Left renal cortex interstitium (tissue), 4 donors: Measurements from ENCODE around the gene SLX1A. TPM values are rescaled to one million over a fixed set of nuclear protein-coding genes. Genes with fewer than 3 reads are reported as not detected.
"Not testable (repeated sequence)": the region's sequence is repeated elsewhere in the genome, so short reads cannot be mapped to it uniquely, and the experiment has no call there.

Experiments used
- DNase-seq, 4 donors: peaks; one replicate each; pipeline ENCODE4 v3.0.0-alpha.2; 2013; ENCODE audit warnings: low read depth in 4 of 4, low spot score in 2 of 4, missing footprints in 1 of 4
- polyA plus RNA-seq, 4 donors: library from polyadenylated mRNA; unstranded; fragments of 120-200 nt; gene quantifications; one replicate each; pipeline ENCODE4 v1.2.1, GENCODE V29; 2013; ENCODE audit not compliant: insufficient read length in 4 of 4

The SLX1A gene
- polyA plus RNA-seq, 4 donors, result 16.4 to 38.3 (median 30.9) TPM

DNA sequence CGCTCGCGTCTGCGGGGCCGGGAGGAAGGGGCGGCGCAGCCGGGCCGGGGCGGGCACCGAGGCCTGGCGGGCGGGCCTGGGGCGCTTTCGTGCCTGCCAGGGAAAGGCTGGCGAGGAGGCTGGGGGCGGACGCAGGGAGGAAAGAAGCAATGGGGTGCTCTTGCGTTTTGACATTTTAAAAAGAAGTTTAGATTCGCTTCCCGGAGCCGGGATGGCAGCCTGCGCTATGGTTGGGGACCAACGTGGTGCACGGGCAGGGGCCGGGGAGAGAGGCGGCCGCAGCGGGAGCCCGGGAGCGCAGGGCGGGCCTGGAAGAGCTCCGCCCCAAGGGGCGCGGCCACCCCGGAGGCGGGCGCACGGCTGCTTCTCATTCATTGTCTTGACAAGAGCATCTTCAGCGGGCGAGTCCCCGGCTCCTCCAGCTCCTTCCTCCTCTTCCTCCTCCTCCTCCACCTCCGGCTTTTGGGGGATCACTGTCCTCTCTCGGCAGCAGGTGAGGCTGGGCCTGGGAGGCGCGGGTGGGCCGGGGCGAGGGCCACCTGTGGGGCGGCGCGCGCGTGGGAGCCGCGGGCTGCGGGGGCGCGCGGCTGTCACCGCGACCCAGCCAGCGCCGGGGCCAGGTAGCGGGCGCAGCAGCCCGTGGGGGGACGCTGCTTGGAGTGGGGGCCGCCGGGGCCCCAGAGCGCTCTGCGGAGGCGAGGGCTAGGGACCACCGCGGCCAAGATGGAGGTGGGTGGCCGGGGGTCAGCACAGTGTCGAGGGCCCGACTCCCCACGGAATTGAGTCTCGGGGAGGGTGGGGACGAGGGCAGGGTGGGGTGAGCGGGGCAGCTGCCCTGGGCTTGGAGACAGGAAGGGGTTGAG, 10.2 kb upstream of the SLX1A start, which contains the start of gene CORO1A:
CORO1A (plus strand) TSS at position 370 of the 863 bp plus-strand sequence. CDS start 1,608 bp downstream, outside the sequence.
- peak; percentile 37 to 63 (median 56) for DNase-seq

DNA sequence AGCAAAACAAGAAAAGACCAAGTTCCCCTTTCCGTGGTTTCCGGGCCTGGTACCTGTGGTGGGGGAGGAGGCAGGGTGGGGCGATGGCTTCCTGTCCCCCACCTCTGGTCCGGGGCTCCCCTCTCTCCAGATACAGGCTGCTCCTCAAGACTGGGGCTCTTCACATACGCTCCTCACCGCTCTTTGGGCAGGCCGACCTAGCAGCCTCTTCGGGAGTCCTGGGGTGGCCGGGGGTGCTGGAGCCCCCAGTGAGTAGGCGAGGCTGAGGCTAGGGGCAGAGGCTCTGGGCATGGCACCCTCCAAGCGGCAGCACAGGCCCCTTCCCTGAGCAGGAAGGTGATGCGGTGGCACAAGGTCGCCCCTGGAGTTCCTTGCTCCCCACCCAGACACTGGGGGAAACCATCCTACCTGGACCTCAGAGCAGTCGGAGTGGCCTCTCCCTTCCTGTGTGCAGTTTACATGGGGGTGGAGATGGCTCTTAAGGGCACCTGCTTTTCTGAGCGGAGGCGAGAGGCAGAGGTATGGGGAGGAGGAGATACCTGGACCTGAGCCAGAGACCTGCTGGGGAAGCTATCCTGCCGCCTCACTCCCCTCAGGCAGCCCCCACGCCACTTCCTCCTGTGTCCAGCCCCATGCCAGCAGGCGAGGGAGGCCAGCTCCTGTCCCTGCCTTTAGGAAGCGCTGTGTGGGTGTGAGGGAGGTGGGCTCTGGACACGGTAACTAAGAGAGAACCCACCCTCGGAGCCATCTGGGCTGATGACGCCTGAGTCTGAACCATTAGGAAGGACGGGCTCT, 9.4 kb upstream of the SLX1A start:
- no peak for DNase-seq

DNA sequence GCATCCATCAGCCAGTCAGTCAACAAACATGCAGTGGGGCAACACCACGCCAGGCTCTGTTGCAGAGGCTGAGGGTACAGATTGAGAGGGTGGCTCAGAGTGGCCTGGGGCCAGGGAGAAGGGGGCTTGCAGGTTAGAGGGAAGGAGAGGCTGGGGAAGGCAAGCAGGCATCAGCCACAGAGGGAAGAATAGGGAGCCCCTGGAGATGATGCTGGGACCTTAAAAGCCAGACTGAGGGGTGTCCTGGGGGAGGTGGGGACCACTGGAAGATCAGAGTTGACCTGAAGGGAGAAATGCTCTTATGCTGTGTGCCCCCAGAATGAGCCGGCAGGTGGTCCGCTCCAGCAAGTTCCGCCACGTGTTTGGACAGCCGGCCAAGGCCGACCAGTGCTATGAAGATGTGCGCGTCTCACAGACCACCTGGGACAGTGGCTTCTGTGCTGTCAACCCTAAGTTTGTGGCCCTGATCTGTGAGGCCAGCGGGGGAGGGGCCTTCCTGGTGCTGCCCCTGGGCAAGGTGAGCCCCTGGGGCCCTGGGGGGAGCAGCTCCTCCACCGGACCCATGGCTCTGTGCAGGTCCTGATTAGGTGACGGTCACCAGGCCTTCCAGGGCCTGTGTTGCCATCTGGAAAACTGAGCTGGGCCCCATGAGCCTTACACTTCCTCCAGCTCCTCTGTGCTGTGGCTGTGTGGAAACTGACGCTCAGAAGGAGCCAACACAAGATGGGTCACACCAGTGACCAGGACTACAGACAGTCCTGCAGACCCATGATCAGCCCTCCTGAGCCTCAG, 8.6 kb upstream of the SLX1A start:
- DNase-seq, result no peak

DNA sequence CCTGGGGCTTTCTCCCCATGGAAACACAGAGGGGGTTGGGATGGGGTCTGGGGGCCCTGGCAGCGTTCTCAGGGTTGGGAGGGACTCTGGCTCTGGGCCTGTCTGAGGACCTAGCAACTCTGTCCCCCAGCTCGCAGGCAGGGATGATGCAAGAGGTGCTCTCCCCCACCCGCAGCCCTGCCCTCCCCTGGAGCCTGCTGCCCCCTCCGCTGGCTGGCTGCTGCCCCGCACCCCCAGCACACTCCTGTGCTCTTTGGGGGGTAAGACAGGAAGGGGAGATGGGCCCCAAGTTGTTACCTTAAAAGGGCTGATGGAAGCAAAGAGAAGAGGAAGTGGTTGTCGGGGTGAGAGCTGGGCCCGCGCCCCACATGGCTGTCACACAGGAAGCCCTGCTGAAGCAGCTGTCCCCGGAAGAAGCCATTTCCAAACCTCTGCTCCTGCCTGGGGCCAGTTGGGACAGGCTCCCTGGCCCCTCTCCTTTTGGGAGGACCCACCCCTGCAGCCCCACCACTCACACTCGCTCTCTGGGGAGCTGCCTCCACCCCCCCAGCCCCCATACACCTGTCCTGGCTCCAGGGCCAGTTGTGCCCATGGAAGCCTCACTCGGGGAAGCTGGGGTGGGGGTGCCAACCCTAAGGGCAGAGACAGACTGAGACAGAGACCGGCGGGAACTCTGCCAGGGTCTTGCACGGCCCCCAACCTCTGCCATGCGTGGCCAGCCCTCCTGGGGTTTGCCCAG, 7.8 kb upstream of the SLX1A start:
- DNase-seq, result no peak

DNA sequence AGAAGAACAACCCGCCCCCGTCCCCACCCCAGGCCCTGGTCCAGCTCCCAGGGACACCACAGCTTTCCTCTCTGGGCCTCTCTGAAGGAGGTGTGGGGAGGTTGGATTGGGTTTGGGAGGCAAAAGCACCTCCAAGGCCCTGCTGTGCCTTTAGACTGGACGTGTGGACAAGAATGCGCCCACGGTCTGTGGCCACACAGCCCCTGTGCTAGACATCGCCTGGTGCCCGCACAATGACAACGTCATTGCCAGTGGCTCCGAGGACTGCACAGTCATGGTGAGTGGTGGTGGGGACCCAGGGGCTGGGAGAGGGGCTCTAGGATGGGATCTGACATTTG, 7.3 kb upstream of the SLX1A start:
- no peak for DNase-seq

GRCh38 chr16:30186782-30187555, 6.7 kb upstream of the SLX1A start:
- no peak for DNase-seq

GRCh38 chr16:30187556-30187865, 6.2 kb upstream of the SLX1A start:
- DNase-seq, result no peak

- no peak for DNase-seq
These were observed 5.6 kb upstream of the SLX1A start for GRCh38 chr16:30187971-30188561.

GRCh38 chr16:30191158-30191557, 2.5 kb upstream of the SLX1A start:
- DNase-seq, result not testable (repeated sequence)

GRCh38 chr16:30193098-30193497, 577 bp upstream of the SLX1A start:
- not testable (repeated sequence) for DNase-seq

- not testable (repeated sequence) for DNase-seq
These were observed 674 bp downstream of the SLX1A start for GRCh38 chr16:30194172-30194925.

DNA sequence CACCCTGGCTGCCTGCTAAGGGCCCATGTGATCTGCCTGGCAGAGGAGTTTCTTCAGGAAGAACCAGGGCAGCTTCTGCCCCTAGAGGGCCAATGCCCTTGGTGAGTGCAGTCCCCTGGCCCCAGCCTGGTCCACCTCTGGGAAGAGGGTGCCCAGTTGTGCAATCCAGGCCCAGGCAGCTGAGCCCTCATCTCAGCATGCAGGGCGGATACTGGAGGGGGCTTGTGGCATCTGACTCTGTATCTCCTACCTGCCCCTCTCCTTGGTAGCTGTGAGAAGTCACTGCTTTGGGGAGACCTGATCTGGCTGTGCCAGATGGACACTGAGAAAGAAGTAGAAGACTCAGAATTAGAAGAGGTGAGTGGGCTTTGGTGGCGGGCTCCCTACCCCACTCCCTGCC, 3.3 kb downstream of the SLX1A start:
- not testable (repeated sequence) for DNase-seq

- not testable (repeated sequence) for DNase-seq
These were observed 5.4 kb downstream of the SLX1A start, which contains the start of gene SULT1A3 for GRCh38 chr16:30199049-30199448. Gene SULT1A3 (plus strand): TSS chr16:30199255. CDS start chr16:30200729, 1,474 bp downstream.

DNA sequence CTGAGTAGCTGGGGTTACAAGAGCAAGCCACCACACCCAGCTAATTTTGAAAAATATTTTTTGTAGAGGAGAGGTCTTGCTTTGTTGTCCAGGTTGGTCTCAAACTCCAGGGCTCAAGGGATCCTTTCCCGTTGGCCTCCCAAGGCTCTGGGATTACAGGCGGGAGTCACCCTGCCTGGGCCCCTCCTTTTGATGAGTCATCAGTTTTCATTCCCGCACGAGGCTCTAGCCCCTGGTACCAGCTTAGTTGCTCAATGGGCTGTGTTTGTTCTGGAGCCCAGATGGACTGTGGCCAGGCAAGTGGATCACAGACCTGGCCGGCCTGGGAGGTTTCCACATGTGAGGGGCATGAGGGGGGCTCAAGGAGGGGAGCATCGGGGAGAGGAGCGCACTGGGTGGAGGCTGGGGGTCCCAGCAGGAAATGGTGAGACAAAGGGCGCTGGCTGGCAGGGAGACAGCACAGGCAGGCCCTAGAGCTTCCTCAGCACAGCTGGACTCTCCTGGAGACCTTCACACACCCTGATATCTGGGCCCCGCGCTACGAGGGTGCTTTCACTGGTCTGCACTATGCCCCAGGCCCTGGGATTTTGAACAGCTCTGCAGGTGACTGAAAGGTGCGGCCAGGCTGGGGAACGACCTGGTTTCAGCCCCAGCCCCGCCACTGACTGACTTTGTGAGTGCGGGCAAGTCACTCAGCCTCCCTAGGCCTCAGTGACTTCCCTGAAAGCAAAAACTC, 6.1 kb downstream of the SLX1A start:
- not testable (repeated sequence) for DNase-seq

GRCh38 chr16:30205541-30206236, 12.0 kb downstream of the SLX1A start:
- not testable (repeated sequence) for DNase-seq

DNA sequence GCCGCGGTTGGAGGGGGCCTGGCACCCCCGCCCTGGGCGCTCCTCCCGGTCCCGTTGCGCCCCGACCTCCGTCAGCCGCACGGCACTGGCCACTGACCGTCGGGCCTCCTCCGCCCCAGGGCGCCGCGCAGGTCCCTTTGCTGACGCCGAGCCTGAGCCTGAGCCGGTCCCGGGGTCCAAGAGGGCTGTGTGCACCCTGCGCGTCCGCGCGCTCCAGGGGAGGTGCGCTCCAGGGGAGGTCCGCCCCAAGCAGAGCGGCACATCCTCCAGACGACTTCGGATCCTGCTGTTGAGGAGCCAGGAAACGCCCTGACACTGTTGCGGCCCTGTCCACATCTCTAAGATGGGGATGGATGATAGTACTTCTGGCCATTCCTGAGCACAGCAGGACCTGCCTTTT, 12.6 kb downstream of the SLX1A start:
- DNase-seq, result not testable (repeated sequence)
